DMS 273 treated with DMSO at 0.1 percent for 48 hours (cell line): ENCODE results near the gene TIGD7.
A peak's percentile ranks its signal among the peaks of the same experiment; 100 is the strongest.

Experiments used
- DNase-seq: peaks from one replicate; lab custom pipeline; 2025; lab: John Stamatoyannopoulos, UW

TIGD7 gene

GRCh38 chr16:3305109-3306068, at the start of gene TIGD7, which contains the start of gene ZNF75A:
Gene TIGD7 (minus strand): TSS chr16:3305430. CDS start chr16:3300614, 4,816 bp downstream.
Gene ZNF75A (plus strand): TSS chr16:3305497. CDS start chr16:3308429, 2,932 bp downstream.
- peak; percentile 78 for DNase-seq

GRCh38 chr16:3349175-3349574, 43.9 kb upstream of the TIGD7 start:
- no peak for DNase-seq

- no peak for DNase-seq
Measured at GRCh38 chr16:3348547-3349167, 43.4 kb upstream of the TIGD7 start.

GRCh38 chr16:3347586-3347985, 42.4 kb upstream of the TIGD7 start:
- DNase-seq: no peak

GRCh38 chr16:3346041-3346440, 40.8 kb upstream of the TIGD7 start:
- no peak for DNase-seq

- DNase-seq: no peak
Measured at GRCh38 chr16:3328643-3329042, 23.4 kb upstream of the TIGD7 start.

GRCh38 chr16:3328104-3328503, 22.9 kb upstream of the TIGD7 start:
- DNase-seq: no peak

GRCh38 chr16:3327514-3327913, 22.3 kb upstream of the TIGD7 start:
- no peak for DNase-seq

- no peak for DNase-seq
Measured at GRCh38 chr16:3321816-3322215, 16.6 kb upstream of the TIGD7 start.

- no peak for DNase-seq
Measured at GRCh38 chr16:3317315-3317999, 12.2 kb upstream of the TIGD7 start.

- DNase-seq: no peak
Measured at GRCh38 chr16:3311496-3311895, 6.3 kb upstream of the TIGD7 start.

GRCh38 chr16:3306078-3306477, 848 bp upstream of the TIGD7 start:
- DNase-seq: no peak

GRCh38 chr16:3304370-3304769, 860 bp downstream of the TIGD7 start:
- DNase-seq: no peak

- no peak for DNase-seq
Measured at GRCh38 chr16:3295783-3296182, 9.4 kb downstream of the TIGD7 start.

- DNase-seq: no peak
Measured at GRCh38 chr16:3295209-3295608, 10.0 kb downstream of the TIGD7 start.

GRCh38 chr16:3292604-3293003, 12.6 kb downstream of the TIGD7 start:
- no peak for DNase-seq

- no peak for DNase-seq
Measured at GRCh38 chr16:3289998-3290673, 15.1 kb downstream of the TIGD7 start.

GRCh38 chr16:3285131-3285530, 20.1 kb downstream of the TIGD7 start:
- DNase-seq: no peak

- DNase-seq: no peak
Measured at GRCh38 chr16:3283543-3284447, 21.4 kb downstream of the TIGD7 start.

GRCh38 chr16:3282730-3283542, 22.3 kb downstream of the TIGD7 start, which contains the start of gene ZNF263:
Gene ZNF263 (plus strand): TSS chr16:3283491. CDS start chr16:3283819, 328 bp downstream.
- peak; percentile 97 for DNase-seq
